ENCODE measurements around the gene PLEKHH1. TPM values are rescaled to one million over a fixed set of nuclear protein-coding genes. Genes with fewer than 3 reads are reported as not detected.
A peak's percentile ranks its signal among the peaks of the same experiment; 100 is the strongest.

Gene PLEKHH1
- total RNA-seq, 1 experiment from 2014 or later, result 32.4 TPM

GRCh38 chr14:67514203-67514607 is 18.9 kb upstream of the PLEKHH1 start:
- H3K4me1 ChIP-seq, result peaks cover 4% of the 10 kb centered on the region; the same call in 1 of the 2 replicates
- no peak for TF ChIP-seq CTCF (IDR thresholded peaks at IDR 0.05; ENCODE audit: insufficient read depth in 1 of 2, low read depth in 1 of 2, low read length in 1 of 2, severe bottlenecking in 1 of 2, unreplicated experiment in 1 of 2)
- peaks cover 13% of the 10 kb centered on the region for H3K27me3 Mint-ChIP-seq (ENCODE audit: insufficient read depth, unreplicated experiment)
- DNase-seq, result no peak
- BruUV-seq (replicated peaks), result no TSS peak
- no peaks in the 10 kb centered on the region for H3K4me1 Mint-ChIP-seq (ENCODE audit: low read depth, unreplicated experiment)
- intact Hi-C loops (cut with micrococcal nuclease; ENCODE audit: unreplicated experiment), result no loop called here
- ChIA-PET POLR2A (interaction anchor here (0.6 kb wide), 1 partner anchor 44 kb away, joined by 4 read pairs; no protein-coding TSS in a partner anchor), CTCF (interaction anchor here (0.6 to 2.6 kb wide), 5 partner anchors 13 to 1155 kb away, joined by 3 to 21 read pairs (median 4); no protein-coding TSS in a partner anchor)
- no peak overlapping the region for H3K27ac Mint-ChIP-seq (ENCODE audit: unreplicated experiment)
- no peaks in the 10 kb centered on the region for H3K9me3 ChIP-seq
- peak overlapping the region; percentile 71 for H3K4me3 Mint-ChIP-seq (ENCODE audit: unreplicated experiment)
- H3K36me3 Mint-ChIP-seq (ENCODE audit: insufficient read depth, unreplicated experiment), result no peaks in the 10 kb centered on the region
- no peaks in the 10 kb centered on the region for H3K36me3 ChIP-seq (ENCODE audit: control insufficient read depth, insufficient read depth, low read length)
- peak overlapping the region; percentile 52; the same call in 1 of the 2 replicates for H3K4me3 ChIP-seq (ENCODE audit: low read depth, low read length)
- H3K9me3 Mint-ChIP-seq (ENCODE audit: unreplicated experiment), result no peaks in the 10 kb centered on the region
- H3K27me3 ChIP-seq (replicated peaks; ENCODE audit: control insufficient read depth, insufficient read depth, low read length), result no peaks in the 10 kb centered on the region

- no peaks in the 10 kb centered on the region for H3K9me3 ChIP-seq
- ChIA-PET POLR2A (no interaction called here), CTCF (interaction anchor here (0.6 to 2.6 kb wide), 3 partner anchors 13 to 1156 kb away, joined by 3 to 21 read pairs (median 4); no protein-coding TSS in a partner anchor)
- Mint-ChIP-seq H3K27me3 (ENCODE audit: insufficient read depth, unreplicated experiment) (peaks cover 13% of the 10 kb centered on the region), H3K27ac (ENCODE audit: unreplicated experiment) (no peak overlapping the region), H3K9me3 (ENCODE audit: unreplicated experiment) (no peaks in the 10 kb centered on the region), H3K4me1 (ENCODE audit: low read depth, unreplicated experiment) (no peaks in the 10 kb centered on the region), H3K4me3 (ENCODE audit: unreplicated experiment) (peak overlapping the region; percentile 71), H3K36me3 (ENCODE audit: insufficient read depth, unreplicated experiment) (no peaks in the 10 kb centered on the region)
- peaks cover 4% of the 10 kb centered on the region; the same call in 1 of the 2 replicates for H3K4me1 ChIP-seq
- no TSS peak for BruUV-seq (replicated peaks)
- H3K36me3 ChIP-seq (ENCODE audit: control insufficient read depth, insufficient read depth, low read length), result no peaks in the 10 kb centered on the region
- TF ChIP-seq CTCF (IDR thresholded peaks at IDR 0.05; ENCODE audit: insufficient read depth in 1 of 2, low read depth in 1 of 2, low read length in 1 of 2, severe bottlenecking in 1 of 2, unreplicated experiment in 1 of 2), result no peak
- peak overlapping the region; percentile 52 for H3K4me3 ChIP-seq (ENCODE audit: low read depth, low read length)
- no peaks in the 10 kb centered on the region for H3K27me3 ChIP-seq (replicated peaks; ENCODE audit: control insufficient read depth, insufficient read depth, low read length)
- peak in 1 of 2 experiments; percentile 34 for DNase-seq
- intact Hi-C loops (cut with micrococcal nuclease; ENCODE audit: unreplicated experiment), result loop anchor here (1.0 kb wide), 1 partner anchor 88 kb away; no protein-coding TSS in a partner anchor
Measured at GRCh38 chr14:67514650-67515385, 18.3 kb upstream of the PLEKHH1 start.

GRCh38 chr14:67515386-67516079 is 17.6 kb upstream of the PLEKHH1 start:
- TF ChIP-seq CTCF (IDR thresholded peaks at IDR 0.05; ENCODE audit: insufficient read depth in 1 of 2, low read depth in 1 of 2, low read length in 1 of 2, severe bottlenecking in 1 of 2, unreplicated experiment in 1 of 2), result no peak
- Mint-ChIP-seq H3K27me3 (ENCODE audit: insufficient read depth, unreplicated experiment) (peaks cover 13% of the 10 kb centered on the region), H3K27ac (ENCODE audit: unreplicated experiment) (no peak overlapping the region), H3K36me3 (ENCODE audit: insufficient read depth, unreplicated experiment) (no peaks in the 10 kb centered on the region), H3K4me3 (ENCODE audit: unreplicated experiment) (peak overlapping the region; percentile 44), H3K9me3 (ENCODE audit: unreplicated experiment) (no peaks in the 10 kb centered on the region), H3K4me1 (ENCODE audit: low read depth, unreplicated experiment) (no peaks in the 10 kb centered on the region)
- intact Hi-C loops (cut with micrococcal nuclease; ENCODE audit: unreplicated experiment), result loop anchor here (1.0 kb wide), 1 partner anchor 88 kb away; no protein-coding TSS in a partner anchor
- ChIA-PET CTCF (interaction anchor here (1.2 to 1.9 kb wide), 2 partner anchors 56 to 88 kb away, joined by 7 to 12 read pairs; no protein-coding TSS in a partner anchor), POLR2A (no interaction called here)
- Histone ChIP-seq H3K4me1 (peaks cover 4% of the 10 kb centered on the region; the same call in 1 of the 2 replicates), H3K36me3 (ENCODE audit: control insufficient read depth, insufficient read depth, low read length) (no peaks in the 10 kb centered on the region), H3K9me3 (no peaks in the 10 kb centered on the region), H3K27me3 (replicated peaks; ENCODE audit: control insufficient read depth, insufficient read depth, low read length) (no peaks in the 10 kb centered on the region), H3K4me3 (ENCODE audit: low read depth, low read length) (peak overlapping the region; percentile 52)
- no TSS peak for BruUV-seq (replicated peaks)
- DNase-seq, result peak in 1 of 2 experiments; percentile 7

Measured in Caco-2 (cell line).